B cell (primary cell): Measurements from ENCODE around the gene AOPEP. TPM values are rescaled to one million over a fixed set of nuclear protein-coding genes. Genes with fewer than 3 reads are reported as not detected.

Experiments used
- ATAC-seq: fragments of 200-7000 bp; cut with Tn5 transposase; one replicate; pipeline ENCODE4 v1.10.0; 2021; ENCODE audit warnings: low read depth, mild to moderate bottlenecking, moderate number of reproducible peaks, moderate library complexity
- CTCF ChIA-PET: fragments of 350-600 bp; sonication (Branson Sonifier 250); formaldehyde crosslinking; loops from one replicate; lab custom pipeline; 2021; ENCODE audit warnings: antibody characterized with exemption, inconsistent platforms; lab: Charles Lee
- POLR2A ChIA-PET: fragments of 350-600 bp; sonication (Branson Sonifier 250); formaldehyde crosslinking; loops from one replicate; lab custom pipeline; 2021; ENCODE audit warnings: antibody characterized with exemption; lab: Charles Lee
- DNase-seq: peaks from one replicate; pipeline ENCODE4 v3.0.0; 2013
- H2AFZ ChIP-seq: 2 replicates; pipeline ENCODE4 v1.6.1; 2012; ENCODE audit warnings: mild to moderate bottlenecking, low read depth, low read length; ENCODE audit not compliant: insufficient read depth, poor library complexity, severe bottlenecking
- H3K27ac ChIP-seq, 2 donors: 1 replicate in 1 of 2; 2 replicates in 1 of 2; pipeline ENCODE4 v1.5.1; 2012 to 2013; ENCODE audit warnings: low read length in 2 of 2, mild to moderate bottlenecking in 2 of 2, moderate library complexity in 1 of 2
- H3K27me3 ChIP-seq, 4 experiments: fragments of 200-600 bp in 1 of 4; sonication (generic) in 1 of 4; replicated peaks in 1 of 4; 1 replicate in 2 of 4; 2 replicates in 2 of 4; pipeline versions ENCODE4 v1.6.1 to v1.7.0; 2013 to 2016; ENCODE audit warnings: low read length in 3 of 4, mild to moderate bottlenecking in 2 of 4, mixed read lengths in 1 of 4, moderate library complexity in 1 of 4; ENCODE audit not compliant: insufficient read depth in 4 of 4, control insufficient read depth in 3 of 4; ENCODE audit errors: control extremely low read depth in 1 of 4
- H3K36me3 ChIP-seq, 2 experiments: replicated peaks in 1 of 2; 1 replicate in 1 of 2; 2 replicates in 1 of 2; pipeline versions ENCODE4 v1.6.1 to v1.7.1; 2013; ENCODE audit warnings: low read length in 1 of 2; ENCODE audit not compliant: insufficient read depth in 2 of 2, control insufficient read depth in 1 of 2; ENCODE audit errors: control extremely low read depth in 1 of 2, extremely low read depth in 1 of 2
- H3K4me1 ChIP-seq, 2 donors: fragments of 200-600 bp in 1 of 2; sonication (generic) in 1 of 2; 1 replicate in 1 of 2; 2 replicates in 1 of 2; pipeline versions ENCODE4 v1.5.1 to v1.6.1; 2013 to 2017; ENCODE audit warnings: low read length in 2 of 2; ENCODE audit not compliant: control insufficient read depth in 2 of 2, insufficient read depth in 2 of 2
- H3K4me2 ChIP-seq: replicated peaks from 2 replicates; pipeline ENCODE3; 2012; ENCODE audit warnings: mild to moderate bottlenecking, low read depth, low read length; ENCODE audit not compliant: poor library complexity, severe bottlenecking
- H3K4me3 ChIP-seq, 5 experiments: fragments of 200-600 bp in 1 of 5; sonication (generic) in 1 of 5; 1 replicate in 3 of 5; 2 replicates in 2 of 5; pipeline versions ENCODE4 v1.5.1 to v1.7.0; 2011 to 2016; ENCODE audit warnings: low read length in 4 of 5, mild to moderate bottlenecking in 4 of 5, low read depth in 2 of 5, control low read depth in 1 of 5, moderate library complexity in 1 of 5; ENCODE audit not compliant: insufficient read depth in 1 of 5; ENCODE audit errors: control extremely low read depth in 1 of 5, extremely low read depth in 1 of 5
- H3K79me2 ChIP-seq: fragments of 200-600 bp; sonication (generic); one replicate; pipeline ENCODE4 v1.6.0; 2016; ENCODE audit warnings: low read length; ENCODE audit not compliant: control insufficient read depth, insufficient read depth
- H3K9ac ChIP-seq: fragments of 200-600 bp; sonication (generic); 2 replicates; pipeline ENCODE4 v1.6.1; 2017; ENCODE audit warnings: mild to moderate bottlenecking, low read length, moderate library complexity
- H3K9me3 ChIP-seq, 3 donors: one replicate each; pipeline versions ENCODE4 v1.6.1 to v1.7.1; 2013; ENCODE audit warnings: low read length in 2 of 3; ENCODE audit not compliant: control insufficient read depth in 2 of 3, insufficient read depth in 1 of 3; ENCODE audit errors: control extremely low read depth in 1 of 3
- H4K20me1 ChIP-seq: 2 replicates; pipeline ENCODE4 v1.6.0; 2012; ENCODE audit warnings: mild to moderate bottlenecking, low read length; ENCODE audit not compliant: insufficient read depth, control insufficient read depth, poor library complexity, severe bottlenecking
- H3K27ac Mint-ChIP-seq: one replicate; pipeline ENCODE4 v1.8.0; 2021; ENCODE audit warnings: mixed read lengths
- H3K27me3 Mint-ChIP-seq: one replicate; pipeline ENCODE4 v1.8.0; 2021; ENCODE audit warnings: mixed read lengths
- H3K4me1 Mint-ChIP-seq: one replicate; pipeline ENCODE4 v1.8.0; 2021; ENCODE audit warnings: mixed read lengths
- H3K4me3 Mint-ChIP-seq: one replicate; pipeline ENCODE4 v1.8.0; 2021; ENCODE audit warnings: mixed read lengths
- H3K9me3 Mint-ChIP-seq: one replicate; pipeline ENCODE4 v1.8.0; 2022; ENCODE audit warnings: mixed read lengths; ENCODE audit not compliant: insufficient read depth
- CTCF ChIP-seq: fragments of 200-600 bp; IDR thresholded peaks from one replicate; pipeline ENCODE4 v1.8.0; 2022; ENCODE audit warnings: antibody characterized with exemption, mild to moderate bottlenecking
- EZH2 ChIP-seq: IDR thresholded peaks from 2 replicates; pipeline ENCODE4 v1.6.1; 2012; ENCODE audit warnings: borderline replicate concordance, low read depth, mild to moderate bottlenecking, moderate library complexity, low read length; ENCODE audit not compliant: insufficient read depth, poor library complexity, severe bottlenecking
- WGBS: methylation state at CpG from one replicate; pipeline ENCODE4 v1.1.5; 2013; ENCODE audit warnings: missing lambda C conversion rate; ENCODE audit not compliant: insufficient coverage; 5-methylcytosine and 5-hydroxymethylcytosine counted together
- intact Hi-C: fragments of 100-400 bp; cut with micrococcal nuclease; formaldehyde crosslinking; loops from one replicate; pipeline ENCODE4 v1.10.0; 2022
- polyA plus RNA-seq: library from polyadenylated mRNA; depleted of rRNA; stranded (reverse); fragments of >200 nt; gene quantifications from 2 replicates; pipeline ENCODE4 v1.2.3, GENCODE V29; 2012
- total RNA-seq, 2 donors: library from RNA; stranded (reverse); fragments of 120-200 nt in 1 of 2; gene quantifications; 1 replicate in 1 of 2; 2 replicates in 1 of 2; pipeline versions ENCODE4 v1.2.3 to v1.2.4, GENCODE V29; 2013 to 2022

The AOPEP gene
- total and polyA plus RNA-seq, 2 donors (not counting 1 experiment from before 2014, with no cell fraction given), result 5.1 to 35.8 TPM

- Histone ChIP-seq H3K9ac (no peak overlapping the region), H3K27ac (no peak overlapping the region), H3K79me2 (no peaks in the 10 kb centered on the region), H3K4me1 (no peaks in the 10 kb centered on the region), H3K36me3 (no peaks in the 10 kb centered on the region), H3K4me3 (no peak overlapping the region), H4K20me1 (no peaks in the 10 kb centered on the region), H3K9me3 (no peaks in the 10 kb centered on the region), H2AFZ (no peak overlapping the region), H3K27me3 (no peaks in the 10 kb centered on the region), H3K4me2 (no peak overlapping the region)
- DNase-seq (no peak), ATAC-seq (no peak)
- ChIA-PET CTCF (interaction anchor here (0.6 kb wide), 1 partner anchor 987 kb away, joined by 3 read pairs; no protein-coding TSS in a partner anchor), POLR2A (no interaction called here)
- WGBS, result 86% methylated on average over 2 of the region's 11 CpGs
- Mint-ChIP-seq H3K27ac (no peak overlapping the region), H3K9me3 (no peaks in the 10 kb centered on the region), H3K4me1 (no peaks in the 10 kb centered on the region), H3K4me3 (no peak overlapping the region), H3K27me3 (no peaks in the 10 kb centered on the region)
- intact Hi-C loops, result no loop called here
- TF ChIP-seq CTCF (no peak), EZH2 (no peak)
Observed at GRCh38 chr9:94973451-94973941, 247.0 kb downstream of the AOPEP start.

- Mint-ChIP-seq H3K9me3 (no peaks in the 10 kb centered on the region), H3K4me1 (no peaks in the 10 kb centered on the region), H3K4me3 (no peak overlapping the region), H3K27ac (no peak overlapping the region), H3K27me3 (no peaks in the 10 kb centered on the region)
- CTCF ChIA-PET, result no interaction called here
- no peak for TF ChIP-seq EZH2
- TF ChIP-seq CTCF, result no peak
- Histone ChIP-seq H3K4me1 (no peaks in the 10 kb centered on the region), H2AFZ (no peak overlapping the region), H3K9ac (no peak overlapping the region), H3K27ac (no peak overlapping the region), H3K9me3 (no peaks in the 10 kb centered on the region), H3K79me2 (no peaks in the 10 kb centered on the region), H3K4me3 (no peak overlapping the region), H3K36me3 (peaks cover 0 to 1% of the 10 kb centered on the region in 2 experiments), H3K4me2 (no peak overlapping the region), H4K20me1 (no peaks in the 10 kb centered on the region), H3K27me3 (no peaks in the 10 kb centered on the region)
- intact Hi-C loops, result no loop called here
- ATAC-seq, result no peak
- DNase-seq, result no peak
- POLR2A ChIA-PET, result no interaction called here
- 96% methylated on average over 7 of the region's 10 CpGs for WGBS
Observed at GRCh38 chr9:94974154-94974879, 247.8 kb downstream of the AOPEP start.
